ENCODE measurements around the gene IFT22. TPM values are rescaled to one million over a fixed set of nuclear protein-coding genes. Genes with fewer than 3 reads are reported as not detected.
"Not testable (repeated sequence)": the region's sequence is repeated elsewhere in the genome, so short reads cannot be mapped to it uniquely, and the experiment has no call there.

The IFT22 gene
- total and polyA plus RNA-seq, 9 donors, result 21.8 to 61.3 (median 27.8) TPM

DNA sequence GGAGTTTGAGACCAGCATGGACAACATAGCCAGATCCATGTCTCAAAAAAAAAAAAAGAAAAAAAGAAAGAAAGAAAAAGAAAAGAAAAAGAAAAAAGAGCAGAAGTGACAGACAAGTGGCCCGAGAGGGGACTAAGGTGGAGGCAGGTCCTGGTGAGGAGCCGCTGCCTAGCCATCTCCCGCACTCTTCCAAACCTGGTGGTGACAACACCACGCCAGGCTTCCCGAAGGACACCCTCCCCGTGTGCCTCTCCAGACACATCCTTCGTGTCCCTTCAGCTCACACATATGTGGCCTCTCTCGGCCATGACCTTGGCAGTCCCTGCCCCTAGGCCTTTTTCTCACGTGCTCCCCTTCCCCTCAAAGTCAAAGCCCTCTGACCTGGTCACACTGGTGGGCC lies 36.4 kb downstream of the IFT22 start:
- 76 to 77% (median 76%) methylated on average over 9 of the region's 9 CpGs for WGBS, 3 donors
- Histone ChIP-seq H3K4me1 (ENCODE audit: insufficient read depth) (peaks cover 2% of the 10 kb centered on the region), H3K9me3 (peaks cover 0 to 4% of the 10 kb centered on the region in 2 donors), H3K27ac (no peak overlapping the region), H3K36me3 (no peaks in the 10 kb centered on the region), H3K4me3 (no peak overlapping the region), H3K27me3 (no peaks in the 10 kb centered on the region)
- TF ChIP-seq POLR2A (IDR thresholded peaks at IDR 0.05), result no peak
- TF ChIP-seq, protein P1, sequence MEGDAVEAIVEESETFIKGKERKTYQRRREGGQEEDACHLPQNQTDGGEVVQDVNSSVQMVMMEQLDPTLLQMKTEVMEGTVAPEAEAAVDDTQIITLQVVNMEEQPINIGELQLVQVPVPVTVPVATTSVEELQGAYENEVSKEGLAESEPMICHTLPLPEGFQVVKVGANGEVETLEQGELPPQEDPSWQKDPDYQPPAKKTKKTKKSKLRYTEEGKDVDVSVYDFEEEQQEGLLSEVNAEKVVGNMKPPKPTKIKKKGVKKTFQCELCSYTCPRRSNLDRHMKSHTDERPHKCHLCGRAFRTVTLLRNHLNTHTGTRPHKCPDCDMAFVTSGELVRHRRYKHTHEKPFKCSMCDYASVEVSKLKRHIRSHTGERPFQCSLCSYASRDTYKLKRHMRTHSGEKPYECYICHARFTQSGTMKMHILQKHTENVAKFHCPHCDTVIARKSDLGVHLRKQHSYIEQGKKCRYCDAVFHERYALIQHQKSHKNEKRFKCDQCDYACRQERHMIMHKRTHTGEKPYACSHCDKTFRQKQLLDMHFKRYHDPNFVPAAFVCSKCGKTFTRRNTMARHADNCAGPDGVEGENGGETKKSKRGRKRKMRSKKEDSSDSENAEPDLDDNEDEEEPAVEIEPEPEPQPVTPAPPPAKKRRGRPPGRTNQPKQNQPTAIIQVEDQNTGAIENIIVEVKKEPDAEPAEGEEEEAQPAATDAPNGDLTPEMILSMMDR (IDR thresholded peaks at IDR 0.05), result no peak
- intact Hi-C loops (cut with DNase I), result loop anchor here in 2 of 4 donors (10.0 kb wide), 3 partner anchors 110 to 390 kb away; partner anchors contain the start of gene ACHE (in 1 of the 2)
- no peak for DNase-seq

DNA sequence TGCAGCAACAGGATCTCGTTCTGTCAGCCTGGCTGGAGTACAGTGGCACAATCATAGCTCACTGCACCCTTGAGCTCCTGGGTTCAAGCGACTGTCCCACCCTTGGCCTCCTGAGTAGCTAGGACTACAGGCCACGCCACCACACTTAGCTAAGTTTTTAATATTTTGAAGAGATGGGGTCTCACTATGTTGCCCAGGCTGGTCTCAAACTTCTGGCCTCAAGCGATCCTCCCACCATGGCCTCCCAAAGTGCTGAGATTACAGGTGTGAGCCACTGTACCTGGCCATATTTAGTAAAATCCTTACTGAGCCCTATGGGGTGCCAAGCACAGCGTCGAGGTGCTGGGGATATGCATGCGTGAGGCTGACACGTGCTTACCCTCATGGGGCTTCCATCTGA lies 40.7 kb downstream of the IFT22 start:
- H3K4me3 ChIP-seq; DNase-seq; H3K9me3 ChIP-seq; H3K36me3 ChIP-seq; H3K4me1 ChIP-seq (ENCODE audit: insufficient read depth); H3K27me3 ChIP-seq; H3K27ac ChIP-seq: not testable (repeated sequence)
- 80 to 87% (median 84%) methylated on average over 8 of the region's 8 CpGs for WGBS, 3 donors
- intact Hi-C loops (cut with DNase I), result loop anchor here in 2 of 4 donors (10.0 kb wide), 3 partner anchors 106 to 386 kb away; partner anchors contain the start of gene ACHE (in 1 of the 2)

DNA sequence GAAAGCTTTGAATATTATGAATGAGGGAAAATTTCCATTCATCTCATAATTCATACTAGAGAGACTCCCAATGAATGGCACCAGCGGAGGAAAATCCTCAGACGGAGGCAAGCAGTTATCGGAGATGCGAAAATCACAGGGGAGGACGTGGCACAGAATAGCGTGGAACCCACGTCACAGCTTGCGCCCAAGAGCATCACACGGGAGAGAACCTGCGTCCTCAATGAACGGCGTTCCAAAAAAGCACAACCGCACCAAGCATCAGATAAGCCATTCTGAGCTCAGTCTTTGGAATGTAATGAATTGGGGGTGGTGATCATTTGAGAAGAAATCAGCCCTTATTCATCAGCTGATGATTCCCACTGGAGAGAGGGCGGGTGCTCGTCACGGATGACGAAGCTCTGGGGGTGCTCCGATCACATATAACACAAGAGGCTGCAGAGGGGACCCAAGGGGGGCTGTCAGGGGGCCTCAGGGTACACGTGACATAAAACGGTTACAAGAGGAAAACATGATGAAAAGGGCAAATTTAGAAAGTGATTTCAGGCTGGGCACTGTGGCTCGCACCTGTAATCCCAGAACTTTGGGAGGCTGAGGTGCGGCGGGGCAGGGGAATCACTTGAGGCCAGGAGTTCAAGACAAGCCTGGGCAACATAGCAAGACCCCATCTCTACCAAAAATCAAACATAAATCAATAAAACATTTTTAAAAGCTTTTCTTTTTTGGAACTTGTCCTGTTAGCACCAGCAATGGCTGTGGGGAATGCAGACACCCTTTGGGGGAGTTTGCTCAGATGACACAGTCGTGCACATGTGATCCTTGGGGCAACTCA lies 42.9 kb downstream of the IFT22 start:
- intact Hi-C loops (cut with DNase I), result no loop called here
- Histone ChIP-seq H3K9me3 (no peaks in the 10 kb centered on the region), H3K27me3 (no peaks in the 10 kb centered on the region), H3K27ac (no peak overlapping the region), H3K4me1 (ENCODE audit: insufficient read depth) (peaks cover 2% of the 10 kb centered on the region), H3K4me3 (no peak overlapping the region), H3K36me3 (no peaks in the 10 kb centered on the region)
- no peak for DNase-seq
- 72 to 80% (median 76%) methylated on average over 24 of the region's 24 CpGs for WGBS, 3 donors
- TF ChIP-seq EP300 (IDR thresholded peaks at IDR 0.05) (no peak), POLR2A (IDR thresholded peaks at IDR 0.05) (no peak)
- TF ChIP-seq, protein P1 (IDR thresholded peaks at IDR 0.05), result no peak

DNA sequence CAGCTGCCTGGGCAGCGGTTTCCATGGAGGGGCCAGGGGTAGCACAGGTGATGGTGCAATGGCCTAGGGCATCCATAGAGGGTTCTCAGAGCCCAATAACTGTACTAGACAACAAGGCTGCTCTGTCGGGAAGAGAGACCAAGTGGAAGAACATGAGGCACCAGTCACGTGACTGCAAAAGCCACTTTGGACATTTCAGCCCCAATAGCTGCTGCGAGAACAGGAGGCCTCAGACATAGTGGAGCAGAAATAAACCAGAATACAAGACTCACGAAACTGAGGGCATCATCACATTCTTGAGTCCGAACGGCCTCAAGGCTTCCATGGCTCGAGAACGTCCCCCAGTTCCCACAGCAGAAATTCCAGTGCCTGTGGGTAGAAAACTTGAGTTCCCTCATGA lies 44.5 kb downstream of the IFT22 start:
- intact Hi-C loops (cut with DNase I), result no loop called here
- DNase-seq, result no peak
- H3K27ac ChIP-seq, result no peak overlapping the region
- H3K4me3 ChIP-seq, result no peak overlapping the region
- H3K36me3 ChIP-seq, result no peaks in the 10 kb centered on the region
- no peaks in the 10 kb centered on the region for H3K27me3 ChIP-seq
- no peaks in the 10 kb centered on the region for H3K9me3 ChIP-seq
- 73 to 76% (median 76%) methylated on average over 9 of the region's 9 CpGs for WGBS, 3 donors
- H3K4me1 ChIP-seq (ENCODE audit: insufficient read depth), result no peaks in the 10 kb centered on the region
- TF ChIP-seq POLR2A (IDR thresholded peaks at IDR 0.05), result no peak
- TF ChIP-seq, protein P1 (IDR thresholded peaks at IDR 0.05), result no peak
- TF ChIP-seq EP300 (IDR thresholded peaks at IDR 0.05), result no peak

DNA sequence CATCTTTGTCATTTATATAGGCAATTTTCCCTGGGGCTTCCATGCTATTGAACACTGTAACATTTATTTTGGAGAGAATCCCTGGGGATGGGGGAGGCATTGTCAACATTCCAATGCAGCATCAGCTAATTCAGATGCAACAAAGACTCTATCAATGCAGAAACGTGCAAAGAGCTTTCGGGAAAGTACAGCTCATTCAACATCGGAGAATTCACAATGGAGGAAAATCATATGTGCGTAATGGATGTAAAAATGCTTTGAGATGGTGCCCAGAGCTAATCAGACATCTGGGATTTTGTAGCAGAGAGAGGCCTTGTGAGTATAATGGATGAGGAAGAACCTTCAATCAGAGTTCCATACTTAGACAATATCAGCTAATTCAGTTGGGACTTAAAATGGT lies 48.4 kb downstream of the IFT22 start:
- TF ChIP-seq POLR2A (IDR thresholded peaks at IDR 0.05) (no peak), EP300 (IDR thresholded peaks at IDR 0.05) (no peak)
- TF ChIP-seq, protein P1 (IDR thresholded peaks at IDR 0.05), result no peak
- 42 to 51% (median 45%) methylated on average over 4 of the region's 4 CpGs for WGBS, 3 donors
- H3K27me3 ChIP-seq, result no peaks in the 10 kb centered on the region
- no peak overlapping the region for H3K27ac ChIP-seq
- intact Hi-C loops (cut with DNase I), result no loop called here
- no peaks in the 10 kb centered on the region for H3K4me1 ChIP-seq (ENCODE audit: insufficient read depth)
- no peaks in the 10 kb centered on the region for H3K36me3 ChIP-seq
- no peaks in the 10 kb centered on the region for H3K9me3 ChIP-seq
- no peak overlapping the region for H3K4me3 ChIP-seq
- DNase-seq, result no peak
